Ramos (cell line): ENCODE data around the gene SRSF7.
"Not testable (repeated sequence)": the region's sequence is repeated elsewhere in the genome, so short reads cannot be mapped to it uniquely, and the experiment has no call there.

Source experiments
- in situ Hi-C: fragments of 300-500 bp; cut with MboI; formaldehyde crosslinking; loops from one replicate; pipeline ENCODE4 v1.14.3; 2022; ENCODE audit warnings: low sequenced_read_pairs; ENCODE audit not compliant: unreplicated experiment

Gene SRSF7

DNA sequence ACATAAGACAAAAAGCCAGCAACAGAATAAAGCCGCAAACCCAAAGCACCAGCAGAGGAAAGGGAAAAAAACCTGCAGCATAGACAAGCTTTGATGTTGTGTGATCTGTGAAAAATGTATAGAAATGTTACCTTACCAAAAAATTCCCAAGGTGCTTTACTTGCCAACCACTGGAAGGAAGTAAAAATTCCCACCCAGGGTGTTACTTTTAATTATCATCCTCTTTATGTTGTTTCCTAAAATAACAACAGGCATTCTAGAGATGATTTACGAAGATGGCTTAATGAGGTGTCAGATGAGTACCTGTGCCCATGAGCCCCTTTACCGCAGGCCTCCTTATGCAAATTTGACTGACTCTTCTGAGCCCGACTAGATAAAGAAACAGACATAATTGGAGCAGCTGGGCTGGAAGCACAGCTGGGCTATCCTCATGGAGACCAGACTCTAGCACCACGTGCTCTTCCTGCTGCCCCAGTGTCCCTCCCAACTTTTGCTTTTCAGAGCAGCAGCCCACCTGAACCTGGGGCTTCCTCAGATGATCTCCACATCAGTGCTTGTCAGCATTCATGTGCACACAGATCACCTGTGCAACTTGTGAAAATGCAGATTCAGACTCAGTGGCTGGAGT is 41.5 kb downstream of the SRSF7 start:
- in situ Hi-C loops: no loop called here

GRCh38 chr2:38708900-38709566 is 42.1 kb downstream of the SRSF7 start:
- in situ Hi-C loops: no loop called here

- in situ Hi-C loops: not testable (repeated sequence)
Measured at GRCh38 chr2:38708491-38708890, 42.7 kb downstream of the SRSF7 start.

GRCh38 chr2:38706846-38707345 is 44.3 kb downstream of the SRSF7 start:
- in situ Hi-C loops: no loop called here

DNA sequence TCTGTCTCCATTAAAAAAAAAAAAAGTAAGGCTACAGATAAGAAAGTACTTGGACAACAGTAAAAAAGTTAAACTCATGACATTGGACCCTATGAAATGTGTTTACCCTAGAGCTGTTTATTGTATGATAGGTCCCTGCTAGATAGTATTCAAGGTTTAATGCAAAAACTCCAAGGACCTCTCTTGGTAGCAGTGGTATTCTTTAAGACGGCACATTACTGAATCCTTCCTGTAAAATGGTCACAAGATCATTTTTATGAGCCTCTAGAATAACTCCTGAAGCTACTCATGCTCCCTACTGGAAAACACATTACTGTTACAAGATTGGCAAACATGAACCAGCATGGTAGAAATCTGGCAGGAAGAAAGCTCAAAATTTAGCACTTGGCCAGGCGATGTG is 46.5 kb downstream of the SRSF7 start:
- in situ Hi-C loops: no loop called here

GRCh38 chr2:38703336-38703735 is 47.8 kb downstream of the SRSF7 start:
- in situ Hi-C loops: not testable (repeated sequence)

GRCh38 chr2:38702413-38702812 is 48.7 kb downstream of the SRSF7 start:
- in situ Hi-C loops: no loop called here

GRCh38 chr2:38701542-38701941 is 49.6 kb downstream of the SRSF7 start:
- in situ Hi-C loops: no loop called here

- in situ Hi-C loops: no loop called here
Measured at GRCh38 chr2:38700881-38701458, 50.2 kb downstream of the SRSF7 start.

- in situ Hi-C loops: no loop called here
Measured at GRCh38 chr2:38700113-38700785, 50.9 kb downstream of the SRSF7 start.

DNA sequence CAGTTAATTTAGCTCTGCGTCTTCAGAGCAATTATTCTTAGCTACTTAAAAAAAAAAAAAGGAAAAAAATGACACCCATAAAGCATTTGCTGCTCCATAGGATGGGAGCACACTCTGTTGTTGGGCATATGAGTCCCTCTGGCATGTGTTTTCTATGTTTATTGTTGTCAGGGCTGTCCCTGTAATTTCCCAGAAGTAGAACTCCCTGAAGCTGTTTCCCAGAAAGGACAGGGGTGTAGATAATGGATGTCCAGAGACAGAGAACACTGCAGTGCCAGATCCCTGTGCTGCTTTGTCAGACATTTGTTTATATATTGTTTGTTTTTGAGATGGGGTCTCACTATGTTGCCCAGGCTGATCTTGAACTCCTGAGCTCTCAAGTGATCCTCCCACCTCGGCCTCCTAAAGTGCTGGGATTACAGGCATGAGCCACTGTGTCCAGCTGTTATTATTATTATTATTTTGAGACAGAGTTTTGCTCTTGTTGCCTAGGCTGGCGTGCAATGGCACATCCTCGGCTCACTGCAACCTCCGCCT is 52.6 kb downstream of the SRSF7 start:
- in situ Hi-C loops: no loop called here

DNA sequence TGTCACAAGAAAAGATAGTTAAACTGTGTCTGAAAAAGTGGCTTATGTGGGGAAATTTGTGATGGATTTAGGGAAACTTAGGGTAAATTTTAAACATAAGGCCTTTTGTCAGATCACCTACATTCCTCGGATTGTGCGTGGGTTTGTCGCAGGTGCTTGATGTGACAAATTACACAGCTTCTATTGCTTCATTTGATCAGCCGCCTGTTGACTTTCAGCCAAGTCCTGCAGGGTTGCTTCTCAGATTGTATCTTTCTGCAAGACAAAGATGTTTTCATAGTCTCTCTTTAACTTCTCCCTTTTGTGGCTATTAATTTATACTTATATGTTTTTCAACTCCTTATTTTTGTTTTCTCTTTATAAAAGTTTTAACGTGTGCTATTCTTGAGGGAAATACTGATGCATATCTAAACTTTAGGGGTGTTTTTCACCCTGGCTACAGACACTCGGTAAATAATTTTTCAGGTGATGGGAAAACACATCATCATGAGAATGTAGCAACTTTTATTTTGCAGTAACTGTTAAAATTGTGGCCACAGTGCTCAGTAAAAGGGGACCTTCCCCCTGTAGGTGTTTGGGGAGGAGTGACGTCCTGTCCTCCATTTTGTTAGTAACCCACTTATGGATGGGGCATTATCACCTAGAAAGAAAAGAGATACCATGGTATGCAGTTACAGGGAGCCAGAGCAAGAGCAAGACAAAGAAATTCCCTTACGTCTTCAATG is 53.9 kb downstream of the SRSF7 start:
- in situ Hi-C loops: no loop called here
